Measurements from ENCODE around the gene C10orf143.

C10orf143 gene

DNA sequence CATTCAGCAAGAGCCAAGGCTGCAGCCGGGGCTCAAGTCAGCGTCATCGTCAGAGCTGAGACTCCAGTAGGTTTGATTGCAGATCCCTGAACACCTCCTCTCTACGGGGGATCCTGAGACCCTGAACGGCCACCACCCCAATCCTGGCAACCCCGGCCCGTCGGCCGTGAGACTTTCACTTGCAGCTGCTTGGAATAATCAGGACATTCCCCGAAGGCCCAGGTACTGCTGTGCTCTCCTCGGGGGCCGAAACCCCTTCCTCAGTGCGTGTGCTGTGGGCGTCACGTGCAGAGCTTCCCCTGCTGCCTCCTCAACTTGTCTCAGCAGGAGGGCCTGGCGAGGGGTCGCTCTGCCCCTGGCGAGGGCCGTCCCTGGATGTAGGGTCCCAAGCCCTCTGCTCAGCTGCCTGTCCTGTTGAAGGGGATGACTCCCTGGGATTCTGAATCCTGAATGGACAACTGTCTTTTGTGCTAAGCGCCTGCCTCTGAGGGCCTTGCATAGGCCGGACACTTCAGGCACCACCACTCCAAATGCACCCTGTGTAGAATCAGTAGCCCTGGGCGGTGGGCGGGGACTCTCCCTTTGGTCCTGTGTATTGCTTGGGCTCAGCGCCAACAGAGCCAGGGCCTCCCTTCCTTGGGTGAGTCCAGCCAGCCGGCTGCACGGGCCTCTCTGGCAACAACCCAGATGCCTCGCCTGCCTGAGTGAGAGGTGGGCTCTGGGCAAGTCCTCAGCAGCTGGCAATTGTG is 82.7 kb downstream of the C10orf143 start:
- Histone ChIP-seq H3K36me3 (ENCODE audit: low read length) (no peaks in the 10 kb centered on the region), H3K4me3 (ENCODE audit: insufficient read depth, low read length, poor library complexity, severe bottlenecking) (no peak overlapping the region), H4K20me1 (ENCODE audit: low read depth, low read length) (no peaks in the 10 kb centered on the region), H3K4me2 (ENCODE audit: low read depth, low read length, poor library complexity, severe bottlenecking) (no peak overlapping the region), H3F3A (ENCODE audit: insufficient read depth) (no peaks in the 10 kb centered on the region), H3K9ac (ENCODE audit: low read length) (no peak overlapping the region), H3K9me3 (ENCODE audit: insufficient read depth, low read length) (no peaks in the 10 kb centered on the region), H3K27ac (ENCODE audit: low read depth, low read length) (no peak overlapping the region), H3K9me2 (replicated peaks; ENCODE audit: insufficient read depth, low read length) (no peaks in the 10 kb centered on the region), H2AFZ (ENCODE audit: low read depth, low read length, severe bottlenecking) (no peak overlapping the region), H3K27me3 (ENCODE audit: low read length) (no peaks in the 10 kb centered on the region), H3K79me2 (ENCODE audit: insufficient read depth, low read length) (no peaks in the 10 kb centered on the region)
- no peak for TF ChIP-seq EZH2phosphoT487 (conservative IDR thresholded peaks at IDR 0.05; ENCODE audit: low read length)
- TF ChIP-seq, protein P1, sequence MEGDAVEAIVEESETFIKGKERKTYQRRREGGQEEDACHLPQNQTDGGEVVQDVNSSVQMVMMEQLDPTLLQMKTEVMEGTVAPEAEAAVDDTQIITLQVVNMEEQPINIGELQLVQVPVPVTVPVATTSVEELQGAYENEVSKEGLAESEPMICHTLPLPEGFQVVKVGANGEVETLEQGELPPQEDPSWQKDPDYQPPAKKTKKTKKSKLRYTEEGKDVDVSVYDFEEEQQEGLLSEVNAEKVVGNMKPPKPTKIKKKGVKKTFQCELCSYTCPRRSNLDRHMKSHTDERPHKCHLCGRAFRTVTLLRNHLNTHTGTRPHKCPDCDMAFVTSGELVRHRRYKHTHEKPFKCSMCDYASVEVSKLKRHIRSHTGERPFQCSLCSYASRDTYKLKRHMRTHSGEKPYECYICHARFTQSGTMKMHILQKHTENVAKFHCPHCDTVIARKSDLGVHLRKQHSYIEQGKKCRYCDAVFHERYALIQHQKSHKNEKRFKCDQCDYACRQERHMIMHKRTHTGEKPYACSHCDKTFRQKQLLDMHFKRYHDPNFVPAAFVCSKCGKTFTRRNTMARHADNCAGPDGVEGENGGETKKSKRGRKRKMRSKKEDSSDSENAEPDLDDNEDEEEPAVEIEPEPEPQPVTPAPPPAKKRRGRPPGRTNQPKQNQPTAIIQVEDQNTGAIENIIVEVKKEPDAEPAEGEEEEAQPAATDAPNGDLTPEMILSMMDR (IDR thresholded peaks at IDR 0.05; ENCODE audit: insufficient read depth, low read length, poor library complexity, severe bottlenecking), result no peak

DNA sequence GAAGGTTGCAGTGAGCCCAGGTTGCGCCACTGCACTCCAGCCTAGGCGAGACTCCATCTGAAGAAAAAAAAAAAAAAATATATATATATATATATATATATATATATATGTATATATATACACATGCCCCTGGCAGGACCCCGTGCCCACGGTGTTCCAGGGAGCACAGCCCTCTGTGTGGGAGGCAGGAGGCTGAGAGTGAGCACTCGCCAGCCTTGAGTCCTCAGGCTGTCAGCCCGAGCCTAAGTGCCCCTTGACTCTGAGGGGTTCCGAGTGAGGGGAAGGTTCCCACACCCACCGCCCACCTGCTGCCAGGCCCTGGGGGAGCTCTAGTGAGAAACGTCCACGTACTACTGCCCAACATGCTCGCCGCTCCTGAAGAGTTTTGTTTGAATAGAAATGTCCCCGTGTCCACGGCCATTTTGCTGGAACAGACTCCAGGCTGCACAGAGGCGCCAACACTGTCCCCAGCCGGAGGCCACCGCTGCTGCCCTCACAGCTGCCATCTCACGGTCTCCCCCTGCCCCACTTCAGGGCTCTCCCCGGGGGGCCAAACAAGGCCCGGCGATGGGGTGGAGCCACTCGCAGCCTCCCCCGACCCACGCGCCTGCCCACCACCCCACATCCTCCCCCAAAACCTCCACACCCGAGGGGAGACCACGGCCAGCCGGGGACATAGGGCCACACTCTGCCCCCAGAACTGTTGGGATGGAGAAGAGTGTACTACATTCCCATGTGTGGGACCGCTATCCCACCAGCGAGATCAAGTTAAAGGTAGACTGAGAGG is 83.8 kb downstream of the C10orf143 start:
- TF ChIP-seq, protein P1 (IDR thresholded peaks at IDR 0.05; ENCODE audit: insufficient read depth, low read length, poor library complexity, severe bottlenecking), result no peak
- no peak for TF ChIP-seq EZH2phosphoT487 (conservative IDR thresholded peaks at IDR 0.05; ENCODE audit: low read length)
- Histone ChIP-seq H4K20me1 (ENCODE audit: low read depth, low read length) (no peaks in the 10 kb centered on the region), H2AFZ (ENCODE audit: low read depth, low read length, severe bottlenecking) (no peak overlapping the region), H3K27me3 (ENCODE audit: low read length) (no peaks in the 10 kb centered on the region), H3K4me3 (ENCODE audit: insufficient read depth, low read length, poor library complexity, severe bottlenecking) (no peak overlapping the region), H3K4me2 (ENCODE audit: low read depth, low read length, poor library complexity, severe bottlenecking) (no peak overlapping the region), H3F3A (ENCODE audit: insufficient read depth) (no peaks in the 10 kb centered on the region), H3K9me2 (replicated peaks; ENCODE audit: insufficient read depth, low read length) (no peaks in the 10 kb centered on the region), H3K9me3 (ENCODE audit: insufficient read depth, low read length) (no peaks in the 10 kb centered on the region), H3K79me2 (ENCODE audit: insufficient read depth, low read length) (no peaks in the 10 kb centered on the region), H3K36me3 (ENCODE audit: low read length) (no peaks in the 10 kb centered on the region), H3K27ac (ENCODE audit: low read depth, low read length) (no peak overlapping the region), H3K9ac (ENCODE audit: low read length) (no peak overlapping the region)

DNA sequence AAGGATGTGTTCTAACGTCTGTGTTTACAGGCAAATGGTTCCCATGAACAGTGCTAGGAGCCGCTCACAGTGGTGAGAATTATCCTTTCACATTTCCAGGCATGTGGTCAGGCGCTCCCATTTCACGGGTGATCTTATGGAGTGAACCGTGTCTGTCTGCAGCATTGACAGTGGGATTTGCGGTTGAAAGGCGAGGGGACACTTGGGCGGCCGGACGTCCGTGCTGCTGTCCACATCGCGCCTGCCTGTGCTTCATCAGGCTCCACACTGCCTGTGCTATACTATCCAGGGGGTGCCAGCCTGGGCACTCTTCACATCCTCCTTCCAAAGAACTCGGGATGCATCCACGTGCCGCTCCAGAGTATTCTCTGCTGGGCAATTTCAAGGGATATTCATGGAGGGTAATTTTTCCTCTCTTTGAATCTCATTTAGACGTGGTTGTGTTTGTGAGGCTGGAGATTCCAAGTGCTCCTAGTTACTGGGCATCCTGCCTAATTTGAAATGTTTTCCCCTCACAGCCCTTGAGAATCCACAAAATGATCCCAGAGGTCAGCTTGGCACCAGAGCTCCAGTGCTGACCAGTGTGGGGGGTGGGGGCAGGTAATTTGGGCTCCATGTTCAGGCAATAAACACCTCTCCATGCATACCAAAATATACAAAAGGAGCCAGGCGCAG is 84.7 kb downstream of the C10orf143 start:
- Histone ChIP-seq H3F3A (ENCODE audit: insufficient read depth) (no peaks in the 10 kb centered on the region), H3K9me2 (replicated peaks; ENCODE audit: insufficient read depth, low read length) (no peaks in the 10 kb centered on the region), H3K9ac (ENCODE audit: low read length) (no peak overlapping the region), H2AFZ (ENCODE audit: low read depth, low read length, severe bottlenecking) (no peak overlapping the region), H3K36me3 (ENCODE audit: low read length) (no peaks in the 10 kb centered on the region), H3K4me2 (ENCODE audit: low read depth, low read length, poor library complexity, severe bottlenecking) (no peak overlapping the region), H3K79me2 (ENCODE audit: insufficient read depth, low read length) (no peaks in the 10 kb centered on the region), H4K20me1 (ENCODE audit: low read depth, low read length) (no peaks in the 10 kb centered on the region), H3K27ac (ENCODE audit: low read depth, low read length) (no peak overlapping the region), H3K27me3 (ENCODE audit: low read length) (no peaks in the 10 kb centered on the region), H3K9me3 (ENCODE audit: insufficient read depth, low read length) (no peaks in the 10 kb centered on the region), H3K4me3 (ENCODE audit: insufficient read depth, low read length, poor library complexity, severe bottlenecking) (no peak overlapping the region)
- no peak for TF ChIP-seq EZH2phosphoT487 (conservative IDR thresholded peaks at IDR 0.05; ENCODE audit: low read length)
- TF ChIP-seq, protein P1 (IDR thresholded peaks at IDR 0.05; ENCODE audit: insufficient read depth, low read length, poor library complexity, severe bottlenecking), result no peak
